T1000 (cell line): ENCODE data around the gene PAIP2B.
"Not testable (repeated sequence)": the region's sequence is repeated elsewhere in the genome, so short reads cannot be mapped to it uniquely, and the experiment has no call there.

Experiments
- DNase-seq: peaks from one replicate; lab custom pipeline; 2025; ENCODE audit warnings: mixed read lengths; lab: John Stamatoyannopoulos, UW

PAIP2B gene

DNA sequence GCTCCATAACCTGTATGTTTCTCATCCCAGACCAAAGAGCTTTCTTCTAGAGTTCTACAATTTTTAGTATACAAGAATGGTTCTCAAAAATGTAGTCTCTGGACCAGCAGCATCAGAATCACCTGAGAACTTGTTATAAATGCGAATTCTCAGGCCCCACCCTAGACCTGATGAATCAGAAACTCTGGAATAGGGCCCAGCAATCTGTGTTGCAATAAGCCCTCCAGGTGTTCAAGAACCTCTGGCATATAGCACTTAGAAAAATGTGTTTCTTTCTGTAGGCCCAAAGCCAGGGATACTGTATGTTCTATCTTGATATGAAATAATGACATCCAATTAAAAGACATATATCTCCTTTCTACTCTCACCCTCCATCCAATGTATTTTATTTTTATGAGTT, 10.4 kb downstream of the PAIP2B start:
- DNase-seq, result no peak

DNA sequence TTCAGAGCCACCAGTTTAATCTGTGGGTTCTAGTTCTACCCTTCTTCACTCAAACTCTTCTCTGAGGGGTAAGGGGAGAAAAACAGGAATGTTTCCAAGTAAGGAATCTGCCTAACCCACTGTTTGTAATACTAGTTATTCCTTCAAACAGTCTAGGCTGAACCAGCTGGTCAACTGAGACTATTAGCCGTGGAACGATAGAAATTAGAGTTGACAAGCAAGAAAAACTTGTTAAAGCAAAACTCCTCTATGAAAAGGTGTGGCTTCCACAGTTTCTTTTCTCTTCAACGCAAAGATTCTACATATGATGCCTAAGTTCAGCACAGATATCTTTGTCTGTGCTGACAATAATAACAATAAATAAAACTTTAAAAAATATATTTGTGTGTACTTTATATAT, 11.5 kb downstream of the PAIP2B start:
- DNase-seq, result no peak

DNA sequence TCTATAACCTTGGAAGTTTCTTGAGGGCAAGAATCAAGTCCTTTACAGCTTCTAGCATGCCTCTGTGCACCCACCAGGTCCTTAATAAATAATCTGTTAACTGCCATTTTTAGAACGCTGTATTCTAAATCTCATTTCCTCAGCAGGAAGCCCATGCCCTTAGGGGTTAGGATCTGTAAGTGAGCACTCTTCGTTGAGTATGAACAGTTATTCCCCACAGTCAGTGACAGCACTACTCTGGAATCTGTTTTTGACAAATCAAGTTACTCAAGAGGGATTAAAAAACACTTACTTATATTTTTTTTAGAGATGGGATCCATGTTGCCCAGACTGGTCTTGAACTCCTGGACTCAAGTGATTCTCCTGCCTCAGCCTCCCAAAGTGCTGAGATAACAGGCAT, 14.6 kb downstream of the PAIP2B start:
- no peak for DNase-seq

DNA sequence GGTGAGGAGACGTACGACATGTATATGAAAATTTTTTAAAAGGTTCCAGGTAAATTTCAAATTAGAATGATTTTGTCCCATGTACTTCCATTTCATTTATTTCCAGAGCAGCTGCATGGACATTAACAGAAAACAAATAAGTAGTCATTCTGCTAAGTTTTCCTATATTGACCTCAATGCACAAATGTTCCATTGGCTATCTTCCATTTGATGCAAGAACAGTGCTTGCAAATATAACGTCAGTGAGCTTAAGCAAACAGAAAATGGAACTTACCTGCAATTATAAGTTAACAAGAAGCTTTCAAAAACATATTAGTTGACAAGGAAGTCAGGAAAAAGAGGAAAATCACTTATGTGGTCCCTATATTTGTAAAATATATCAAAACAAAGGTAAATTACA, 16.6 kb downstream of the PAIP2B start:
- no peak for DNase-seq

DNA sequence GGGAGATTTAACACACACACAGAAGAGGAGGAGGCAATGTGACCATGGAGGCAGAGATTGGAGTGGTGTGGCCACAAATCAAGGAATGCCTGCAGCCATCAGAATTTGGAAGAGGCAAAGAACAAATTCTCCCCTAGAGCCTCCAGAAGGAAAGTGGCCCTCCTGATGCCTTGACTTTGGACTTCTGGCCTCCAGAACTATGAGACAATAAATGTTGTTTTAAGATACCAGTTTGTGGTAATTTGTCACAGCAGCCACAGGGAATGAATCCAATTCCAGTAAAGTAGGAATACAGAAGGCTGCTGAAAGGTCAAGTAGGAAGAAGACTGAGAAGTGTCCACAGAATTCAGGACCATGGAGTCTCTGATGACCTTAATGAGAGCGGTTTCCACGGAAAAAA, 18.1 kb downstream of the PAIP2B start:
- DNase-seq, result no peak

DNA sequence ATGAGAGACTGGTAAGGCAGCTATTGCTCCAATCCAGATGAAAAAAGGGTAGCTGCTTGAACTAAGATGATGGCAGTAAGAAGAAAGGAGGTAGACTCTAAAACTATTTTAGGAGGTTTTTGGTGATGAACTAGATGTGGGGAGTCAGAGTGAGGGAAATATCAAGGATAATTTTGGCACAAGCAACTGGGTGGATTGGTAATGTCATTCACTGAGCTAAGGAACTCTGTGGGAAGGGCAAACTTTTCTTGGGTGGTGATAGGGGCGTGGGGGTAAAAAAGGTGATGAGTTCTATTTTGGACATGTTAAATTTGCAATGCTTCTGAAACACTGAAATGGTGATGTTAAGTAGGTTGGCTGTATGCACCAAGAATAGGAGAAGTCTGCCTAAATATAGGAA, 19.3 kb downstream of the PAIP2B start:
- no peak for DNase-seq

DNA sequence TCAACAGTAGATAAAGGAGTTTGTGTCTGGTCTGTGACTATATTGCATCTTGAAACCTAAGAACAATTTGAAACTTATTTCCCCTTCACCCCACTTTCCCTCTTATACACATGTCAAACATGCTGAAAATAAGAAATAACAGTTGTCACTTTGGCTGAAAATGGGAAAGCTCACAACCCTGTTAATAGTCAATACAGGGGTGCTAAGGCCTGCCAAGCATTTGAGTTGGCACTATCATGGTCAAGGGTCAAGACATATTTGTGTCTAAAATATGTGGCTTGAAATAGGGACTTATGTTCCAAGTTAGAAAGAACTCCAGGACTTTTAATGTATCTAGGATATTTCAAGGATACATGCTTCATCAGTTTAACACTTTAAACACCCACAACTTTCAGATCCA, 20.6 kb downstream of the PAIP2B start:
- no peak for DNase-seq

DNA sequence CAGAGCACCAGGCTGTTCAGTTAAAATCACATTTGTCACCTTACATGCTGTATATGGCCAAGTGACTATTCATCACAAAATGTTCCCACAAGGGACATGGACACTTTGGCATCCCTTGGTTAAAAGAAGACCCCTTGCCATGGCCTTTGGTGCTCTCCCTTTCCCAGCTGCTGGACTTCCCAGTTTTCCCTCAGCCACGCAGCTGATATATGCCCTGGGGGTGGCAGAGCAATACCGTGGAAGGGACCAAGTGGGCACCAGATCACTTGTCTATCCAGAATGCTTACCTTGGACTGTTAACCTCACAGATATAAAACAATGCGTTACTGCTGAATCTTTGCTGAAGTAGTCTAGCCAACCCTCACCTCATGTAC, 35.3 kb downstream of the PAIP2B start:
- no peak for DNase-seq

DNA sequence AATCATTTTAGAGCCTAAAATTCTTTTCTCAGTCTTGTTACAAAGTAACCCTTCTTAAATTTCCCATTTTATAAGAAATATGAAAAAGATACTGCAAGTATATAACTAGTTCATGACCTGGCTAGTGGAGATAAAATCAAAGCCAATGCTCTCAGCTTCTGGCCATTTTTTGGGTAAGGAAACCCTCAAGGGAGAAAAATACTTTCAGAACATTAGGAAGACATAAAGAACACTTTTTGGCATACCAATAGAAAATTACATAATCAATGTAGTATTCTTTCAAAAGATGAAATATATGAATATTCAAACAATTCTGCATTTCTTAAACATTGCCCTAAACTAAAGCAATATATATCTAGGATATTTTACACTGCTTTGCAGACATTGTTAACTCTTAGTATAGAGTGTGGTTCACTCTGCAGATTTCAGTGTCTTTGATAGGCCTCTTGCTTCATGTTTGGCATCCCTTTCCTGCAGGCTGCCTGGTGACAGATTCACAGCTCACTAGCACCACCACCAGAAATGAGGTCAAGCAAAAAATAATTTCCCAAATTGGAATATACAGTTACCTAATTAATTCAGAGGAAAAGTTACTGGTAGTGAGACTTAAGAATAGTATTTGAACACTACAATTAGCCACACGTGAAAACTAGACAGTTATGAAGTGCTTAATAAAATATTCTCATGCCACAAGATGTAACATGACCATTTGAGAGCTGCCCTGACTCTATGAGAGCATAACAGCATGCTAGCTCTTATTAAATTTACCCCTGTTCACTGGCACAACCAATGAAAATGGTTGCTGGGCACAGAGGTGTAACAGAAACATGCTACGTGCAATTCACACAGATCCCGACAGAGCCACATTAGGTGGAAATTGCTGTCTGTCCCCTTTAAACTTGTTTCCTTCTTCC, 36.0 kb downstream of the PAIP2B start:
- no peak for DNase-seq

DNA sequence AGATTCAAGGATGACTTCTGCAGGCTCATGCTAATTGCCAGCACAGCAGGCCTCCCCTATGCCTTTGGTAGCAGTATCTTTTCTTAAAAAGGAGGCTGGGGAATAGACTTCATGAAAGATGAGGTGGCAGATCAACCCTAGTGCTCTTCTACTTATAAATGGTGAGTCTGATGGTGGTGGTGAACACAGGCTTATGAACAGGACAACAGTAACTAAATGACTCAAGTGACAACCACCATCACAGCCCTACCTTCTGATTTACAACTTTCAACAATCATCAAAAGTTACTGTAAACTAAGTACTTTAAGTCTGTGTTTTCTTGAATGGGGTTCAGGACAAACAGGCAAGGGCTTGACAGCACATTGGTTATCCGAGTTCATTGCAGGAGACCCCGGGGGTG, 39.3 kb downstream of the PAIP2B start:
- no peak for DNase-seq

DNA sequence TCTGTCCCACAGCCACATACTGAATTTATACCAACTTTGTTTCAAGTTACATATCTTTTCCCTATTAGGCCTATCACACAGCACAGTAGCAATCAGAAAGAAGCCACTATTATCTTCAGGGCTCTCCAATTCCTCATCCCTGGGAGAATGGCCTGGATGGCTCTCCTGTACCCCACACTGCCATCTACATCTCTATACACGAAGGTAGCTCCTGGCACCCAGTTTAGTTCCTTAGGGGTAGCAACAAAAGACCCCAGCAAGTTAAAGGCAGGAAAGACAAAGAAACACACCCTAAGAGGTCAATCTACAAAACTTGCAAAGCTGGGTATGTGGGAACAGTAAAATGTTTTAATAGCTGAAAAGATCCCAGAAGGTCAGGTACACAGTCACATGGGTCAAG, 39.9 kb downstream of the PAIP2B start:
- no peak for DNase-seq

DNA sequence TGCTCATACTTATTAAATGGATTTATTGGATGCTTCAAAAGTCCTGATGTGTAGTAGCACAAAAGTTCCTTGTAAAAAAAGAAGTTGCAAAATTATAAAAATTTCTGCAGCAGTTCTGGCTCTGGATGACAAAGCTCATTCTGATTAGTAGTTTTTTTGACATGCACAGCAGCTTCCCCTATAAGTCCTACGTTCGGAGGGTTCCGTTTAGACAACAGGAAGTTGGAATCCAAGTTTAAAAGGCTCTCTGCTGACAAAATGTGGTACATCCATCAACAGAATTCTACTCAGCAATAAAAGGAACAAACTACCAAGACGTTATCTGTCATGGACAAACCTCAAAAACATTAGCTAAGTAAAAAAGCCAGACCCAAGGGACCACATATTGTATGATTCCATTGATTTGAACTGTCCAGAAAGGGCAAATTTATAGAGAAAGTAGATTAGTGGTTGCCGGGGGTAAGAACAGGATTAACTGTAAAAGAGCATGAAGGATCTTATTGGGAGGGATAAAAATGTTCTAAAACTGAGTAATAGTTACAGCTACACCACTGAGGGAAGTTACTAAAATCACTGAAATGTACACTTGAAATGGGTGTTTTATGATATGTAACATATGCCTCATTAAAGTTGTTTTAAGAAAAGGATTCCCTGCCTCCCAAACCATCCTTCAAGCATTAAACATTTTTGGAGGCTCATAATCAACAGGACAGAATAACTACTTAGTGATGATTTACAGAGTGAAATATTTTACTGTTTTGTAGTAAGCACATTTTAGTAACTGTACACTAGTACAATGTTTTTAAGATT, 43.4 kb downstream of the PAIP2B start:
- not testable (repeated sequence) for DNase-seq

DNA sequence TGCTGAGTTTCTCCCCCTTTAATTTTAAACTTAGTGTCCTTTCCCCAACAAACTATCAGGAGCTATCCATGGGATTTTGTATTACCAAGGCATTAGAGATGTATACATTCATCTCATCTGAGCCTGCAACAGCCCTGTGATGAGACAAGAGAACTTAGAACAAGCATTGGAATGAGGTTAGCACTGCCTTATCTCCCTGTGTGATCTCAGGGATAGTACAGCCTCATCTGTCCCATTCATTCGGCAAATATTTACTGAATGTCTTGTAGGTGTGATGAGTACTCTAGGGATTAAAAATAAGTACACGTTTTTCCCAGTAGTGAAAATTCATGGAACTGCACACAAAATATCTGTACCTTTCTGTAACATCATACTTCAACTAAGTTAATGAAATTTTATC, 45.6 kb downstream of the PAIP2B start:
- no peak for DNase-seq

DNA sequence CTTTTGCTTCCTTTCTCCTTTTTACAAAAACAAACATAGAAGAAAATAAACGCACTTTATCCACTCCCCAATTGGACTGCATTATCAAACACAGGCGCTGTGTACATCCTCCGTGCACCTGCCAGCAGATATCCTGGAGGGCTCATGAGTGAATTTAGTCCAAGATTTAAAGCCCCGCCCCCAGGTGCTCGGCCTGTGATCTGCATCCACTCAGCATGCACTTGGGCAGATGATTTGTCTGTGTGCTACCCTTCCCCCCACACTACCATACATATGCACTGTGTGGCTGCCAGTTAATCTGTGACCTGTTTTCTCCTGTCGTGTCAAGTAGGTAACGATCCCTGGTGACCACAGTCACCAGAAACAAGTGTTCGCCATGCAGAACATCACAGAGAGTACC, 48.1 kb downstream of the PAIP2B start:
- DNase-seq, result not testable (repeated sequence)

DNA sequence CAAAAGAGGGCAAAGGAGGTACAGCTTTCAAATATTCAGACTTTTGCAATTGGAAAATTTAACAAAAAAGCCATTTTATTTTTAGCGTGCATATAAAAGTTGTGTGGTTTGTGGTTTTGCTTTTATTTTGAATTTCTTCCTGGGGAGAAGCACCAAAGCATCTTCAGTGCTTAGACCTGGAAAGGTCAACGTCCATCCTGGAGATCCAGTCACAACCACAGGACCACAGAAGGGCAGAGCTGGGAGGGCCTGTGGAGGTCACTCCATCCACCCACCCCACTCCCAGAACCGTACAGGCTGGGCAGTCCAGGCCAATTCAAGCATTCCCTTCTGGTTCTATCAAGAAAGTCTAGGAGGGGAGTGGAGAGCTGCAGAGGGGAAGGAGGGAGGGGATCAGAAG, 52.7 kb downstream of the PAIP2B start:
- DNase-seq, result no peak

DNA sequence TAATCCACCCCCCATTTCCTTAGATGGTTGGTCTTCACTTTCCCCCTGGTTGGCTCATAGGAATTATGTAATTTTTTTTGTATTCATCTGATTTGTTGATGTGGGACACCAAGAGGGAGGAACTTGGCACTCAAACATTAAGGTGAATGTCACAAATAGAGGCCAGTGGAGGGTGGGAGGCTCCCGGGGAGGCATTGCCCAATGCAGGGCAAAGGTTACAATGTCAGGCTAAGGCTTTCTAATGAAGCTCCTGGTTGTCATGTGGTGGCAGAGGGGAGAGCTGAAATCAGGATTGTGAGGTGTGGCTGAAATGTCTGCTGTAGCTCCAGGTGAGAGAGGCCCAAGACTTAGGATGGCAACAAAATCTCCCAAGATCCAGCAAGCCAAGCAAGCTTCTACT, 53.8 kb downstream of the PAIP2B start:
- no peak for DNase-seq

DNA sequence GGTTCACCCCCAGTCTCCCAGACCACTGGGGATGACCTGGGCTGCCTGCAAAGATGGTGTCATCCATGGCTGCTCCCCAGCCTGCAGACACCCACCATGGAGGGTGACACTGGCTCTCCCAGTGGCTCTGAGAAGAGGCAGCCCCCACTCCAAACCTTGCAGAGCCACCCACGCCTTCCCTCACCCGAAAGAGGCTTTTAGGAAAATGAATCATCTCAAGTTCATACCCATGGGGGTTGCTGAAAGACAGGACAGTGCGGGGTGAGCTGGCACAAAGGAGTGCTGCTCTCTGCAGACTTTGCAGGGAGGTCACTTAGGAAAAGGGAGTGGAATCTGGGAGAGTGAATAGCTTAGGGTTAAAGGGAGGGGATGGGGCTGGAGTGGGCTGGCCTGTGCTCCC, 60.1 kb downstream of the PAIP2B start:
- no peak for DNase-seq

DNA sequence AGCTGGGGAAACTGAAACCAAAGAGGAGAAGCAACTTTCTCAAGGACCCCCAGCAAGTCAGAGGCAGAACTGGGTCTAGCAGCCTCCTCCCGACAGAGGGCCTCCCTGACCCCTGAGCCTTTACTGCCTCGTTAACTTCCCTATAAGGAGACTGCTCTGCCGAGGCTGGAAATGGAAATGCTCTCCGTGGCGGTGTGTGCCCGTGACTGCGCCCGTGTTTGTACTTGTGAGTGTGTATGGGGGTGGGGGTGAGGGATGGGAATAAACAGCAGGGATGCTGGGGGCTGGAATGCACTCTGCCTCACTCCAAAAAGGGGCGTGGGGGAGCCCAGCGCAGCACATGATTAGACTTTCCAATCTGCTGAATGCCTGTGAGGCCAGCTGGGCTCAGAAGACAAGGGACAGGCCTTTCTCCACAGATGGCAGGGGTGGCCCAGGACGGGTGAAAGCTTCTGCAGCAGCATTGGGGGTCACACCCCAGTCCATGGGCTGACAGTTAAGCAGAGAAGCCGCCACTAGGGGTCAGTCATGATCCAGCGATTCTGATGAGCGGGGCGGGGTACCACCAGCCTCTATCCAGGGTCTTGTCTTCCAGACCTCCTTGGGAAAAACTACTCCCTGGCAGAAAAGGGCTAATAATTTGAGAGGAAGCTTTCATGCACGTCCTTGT, 69.6 kb downstream of the PAIP2B start:
- no peak for DNase-seq

DNA sequence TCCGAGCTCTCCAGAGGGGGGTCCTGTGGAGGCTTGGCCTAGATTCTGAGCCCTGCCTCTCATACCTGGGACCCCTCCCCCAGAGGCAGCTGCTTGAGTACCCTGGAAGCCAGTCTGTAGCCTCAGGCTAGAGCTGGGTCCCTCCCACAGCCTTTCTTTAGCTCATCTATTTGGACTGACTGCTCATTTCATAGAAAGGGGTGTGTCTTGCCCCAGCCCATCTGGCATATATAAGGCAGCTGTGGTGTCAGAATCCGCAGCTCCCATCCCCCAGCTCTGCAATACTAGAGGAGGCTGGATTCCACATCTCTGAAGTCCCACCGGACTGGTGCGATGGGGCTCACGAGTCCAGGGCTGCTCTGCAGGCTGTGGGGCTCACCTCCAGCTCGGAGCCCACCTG, 70.3 kb downstream of the PAIP2B start:
- no peak for DNase-seq

DNA sequence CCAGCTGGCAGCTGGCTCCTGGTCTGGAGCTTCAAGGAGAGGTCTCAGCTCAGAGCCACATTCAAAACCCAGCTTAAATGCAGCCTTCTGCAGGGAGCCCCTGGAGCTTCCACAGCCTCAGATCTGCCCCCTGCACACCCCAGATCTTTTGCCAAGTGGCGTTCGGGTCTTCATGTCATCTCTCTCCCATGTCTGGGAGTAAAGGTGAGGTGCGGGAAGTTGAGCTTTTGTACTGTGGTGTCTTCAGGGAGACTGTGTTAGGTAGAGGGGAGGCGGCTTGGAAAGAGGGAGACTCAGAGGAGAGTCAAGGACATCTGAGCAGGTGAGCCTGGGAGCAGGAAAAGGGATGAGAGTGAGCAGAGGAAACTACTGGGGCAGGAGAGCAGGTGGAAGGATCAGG, 71.1 kb downstream of the PAIP2B start:
- no peak for DNase-seq

DNA sequence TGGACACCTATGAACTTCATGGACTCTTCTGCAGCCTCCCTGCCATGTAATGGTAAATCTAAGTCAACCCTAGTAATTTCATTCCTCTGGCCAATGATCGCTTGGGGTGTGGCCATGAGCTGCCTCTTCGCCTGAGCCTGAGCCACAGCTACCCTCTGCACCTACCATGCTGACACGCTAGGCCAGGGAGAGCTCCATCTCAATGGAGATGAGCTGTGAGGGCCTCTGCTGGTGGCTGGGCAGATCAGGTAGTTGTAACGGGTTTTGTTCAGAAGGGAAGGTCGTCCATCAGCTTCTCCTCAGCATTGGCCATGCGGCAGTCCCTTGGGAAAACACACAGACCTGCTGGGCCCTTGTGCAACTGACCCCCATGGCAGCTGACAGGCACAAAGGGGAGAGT, 72.1 kb downstream of the PAIP2B start:
- no peak for DNase-seq

DNA sequence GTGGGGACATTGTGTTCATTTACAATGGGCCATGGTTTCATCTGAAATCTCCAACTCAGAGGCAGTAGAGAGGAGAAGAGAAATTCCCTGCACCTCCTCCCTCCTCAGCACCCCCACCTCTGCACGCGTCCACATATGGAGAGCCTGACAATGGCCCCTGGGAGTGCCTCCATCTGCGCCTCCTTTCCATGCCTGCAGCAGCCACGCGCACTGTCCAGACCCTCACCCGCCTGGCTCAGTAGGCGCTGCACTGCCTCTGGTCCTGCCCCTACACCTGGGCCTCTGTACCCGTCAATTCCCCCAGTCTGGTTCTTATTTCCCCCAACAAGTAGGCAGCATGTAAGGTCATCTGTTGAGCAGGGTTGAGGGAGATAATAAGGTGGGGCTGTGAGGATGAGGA, 72.6 kb downstream of the PAIP2B start:
- no peak for DNase-seq
